HEK293 (cell line): Measurements from ENCODE around the gene DNER.

Source experiments
- ZBTB1 ChIP-seq: fragments of 450-650 bp; formaldehyde crosslinking; IDR thresholded peaks from 2 replicates; pipeline ENCODE4 v1.5.1; 2016; ENCODE audit warnings: missing biosample characterization, missing genetic modification characterization
- ZNF24 ChIP-seq: fragments of 450-650 bp; formaldehyde crosslinking; IDR thresholded peaks from 2 replicates; pipeline ENCODE4 v1.5.1; 2016; ENCODE audit warnings: missing biosample characterization, missing genetic modification characterization
- ZNF530 ChIP-seq: fragments of 450-650 bp; formaldehyde crosslinking; IDR thresholded peaks from 2 replicates; pipeline ENCODE4 v1.5.1; 2016; ENCODE audit warnings: low read depth, missing biosample characterization, missing genetic modification characterization
- ZNF792 ChIP-seq: fragments of 450-650 bp; formaldehyde crosslinking; IDR thresholded peaks from 2 replicates; pipeline ENCODE4 v1.5.1; 2016; ENCODE audit warnings: missing biosample characterization, missing genetic modification characterization
- ZSCAN23 ChIP-seq: fragments of 450-650 bp; formaldehyde crosslinking; IDR thresholded peaks from 2 replicates; pipeline ENCODE4 v1.5.1; 2016; ENCODE audit warnings: missing biosample characterization, missing genetic modification characterization
- TF ChIP-seq, protein P1 (sequence below): fragments of 450-650 bp; formaldehyde crosslinking; IDR thresholded peaks from 2 replicates; pipeline ENCODE4 v1.5.1; 2016; ENCODE audit warnings: missing biosample characterization, missing genetic modification characterization
- TF ChIP-seq, protein P2 (sequence below): fragments of 450-650 bp; IDR thresholded peaks from 2 replicates; pipeline ENCODE4 v1.5.1; 2018; ENCODE audit warnings: missing biosample characterization, mild to moderate bottlenecking, missing genetic modification characterization
- TF ChIP-seq, protein P3 (sequence below): fragments of 450-650 bp; formaldehyde crosslinking; IDR thresholded peaks from 2 replicates; pipeline ENCODE4 v1.5.1; 2016; ENCODE audit warnings: missing biosample characterization, missing genetic modification characterization, low read depth

DNA sequence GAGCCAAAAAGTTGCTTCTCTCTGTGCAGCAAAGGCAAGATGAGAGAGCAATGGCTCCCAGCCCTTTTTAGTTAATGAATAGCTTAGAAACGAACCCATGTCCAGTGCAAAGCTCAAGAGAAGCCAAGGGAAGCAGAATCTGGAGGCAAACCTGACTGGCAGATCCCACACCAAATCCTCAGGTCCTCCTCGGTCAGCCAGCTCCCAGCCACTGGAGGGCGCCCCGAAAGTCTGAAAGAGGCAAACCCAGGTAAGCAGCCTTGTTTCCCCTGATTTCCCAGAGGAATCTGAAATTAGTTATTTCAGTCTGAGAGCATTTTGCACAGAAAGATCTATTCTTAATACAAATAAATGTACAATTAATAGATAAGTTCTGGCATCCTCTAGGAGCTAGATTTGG lies 372.0 kb downstream of the DNER start:
- TF ChIP-seq ZNF24 (tag by site-specific recombination) (no peak), ZNF792 (no peak), ZBTB1 (no peak), ZSCAN23 (tag by site-specific recombination) (no peak), ZNF530 (no peak)
- TF ChIP-seq, protein P1, sequence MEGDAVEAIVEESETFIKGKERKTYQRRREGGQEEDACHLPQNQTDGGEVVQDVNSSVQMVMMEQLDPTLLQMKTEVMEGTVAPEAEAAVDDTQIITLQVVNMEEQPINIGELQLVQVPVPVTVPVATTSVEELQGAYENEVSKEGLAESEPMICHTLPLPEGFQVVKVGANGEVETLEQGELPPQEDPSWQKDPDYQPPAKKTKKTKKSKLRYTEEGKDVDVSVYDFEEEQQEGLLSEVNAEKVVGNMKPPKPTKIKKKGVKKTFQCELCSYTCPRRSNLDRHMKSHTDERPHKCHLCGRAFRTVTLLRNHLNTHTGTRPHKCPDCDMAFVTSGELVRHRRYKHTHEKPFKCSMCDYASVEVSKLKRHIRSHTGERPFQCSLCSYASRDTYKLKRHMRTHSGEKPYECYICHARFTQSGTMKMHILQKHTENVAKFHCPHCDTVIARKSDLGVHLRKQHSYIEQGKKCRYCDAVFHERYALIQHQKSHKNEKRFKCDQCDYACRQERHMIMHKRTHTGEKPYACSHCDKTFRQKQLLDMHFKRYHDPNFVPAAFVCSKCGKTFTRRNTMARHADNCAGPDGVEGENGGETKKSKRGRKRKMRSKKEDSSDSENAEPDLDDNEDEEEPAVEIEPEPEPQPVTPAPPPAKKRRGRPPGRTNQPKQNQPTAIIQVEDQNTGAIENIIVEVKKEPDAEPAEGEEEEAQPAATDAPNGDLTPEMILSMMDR (tag by site-specific recombination), result no peak
- TF ChIP-seq, protein P2, sequence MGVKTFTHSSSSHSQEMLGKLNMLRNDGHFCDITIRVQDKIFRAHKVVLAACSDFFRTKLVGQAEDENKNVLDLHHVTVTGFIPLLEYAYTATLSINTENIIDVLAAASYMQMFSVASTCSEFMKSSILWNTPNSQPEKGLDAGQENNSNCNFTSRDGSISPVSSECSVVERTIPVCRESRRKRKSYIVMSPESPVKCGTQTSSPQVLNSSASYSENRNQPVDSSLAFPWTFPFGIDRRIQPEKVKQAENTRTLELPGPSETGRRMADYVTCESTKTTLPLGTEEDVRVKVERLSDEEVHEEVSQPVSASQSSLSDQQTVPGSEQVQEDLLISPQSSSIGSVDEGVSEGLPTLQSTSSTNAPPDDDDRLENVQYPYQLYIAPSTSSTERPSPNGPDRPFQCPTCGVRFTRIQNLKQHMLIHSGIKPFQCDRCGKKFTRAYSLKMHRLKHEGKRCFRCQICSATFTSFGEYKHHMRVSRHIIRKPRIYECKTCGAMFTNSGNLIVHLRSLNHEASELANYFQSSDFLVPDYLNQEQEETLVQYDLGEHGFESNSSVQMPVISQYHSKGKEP (tag by site-specific recombination), result no peak
- TF ChIP-seq, protein P3, sequence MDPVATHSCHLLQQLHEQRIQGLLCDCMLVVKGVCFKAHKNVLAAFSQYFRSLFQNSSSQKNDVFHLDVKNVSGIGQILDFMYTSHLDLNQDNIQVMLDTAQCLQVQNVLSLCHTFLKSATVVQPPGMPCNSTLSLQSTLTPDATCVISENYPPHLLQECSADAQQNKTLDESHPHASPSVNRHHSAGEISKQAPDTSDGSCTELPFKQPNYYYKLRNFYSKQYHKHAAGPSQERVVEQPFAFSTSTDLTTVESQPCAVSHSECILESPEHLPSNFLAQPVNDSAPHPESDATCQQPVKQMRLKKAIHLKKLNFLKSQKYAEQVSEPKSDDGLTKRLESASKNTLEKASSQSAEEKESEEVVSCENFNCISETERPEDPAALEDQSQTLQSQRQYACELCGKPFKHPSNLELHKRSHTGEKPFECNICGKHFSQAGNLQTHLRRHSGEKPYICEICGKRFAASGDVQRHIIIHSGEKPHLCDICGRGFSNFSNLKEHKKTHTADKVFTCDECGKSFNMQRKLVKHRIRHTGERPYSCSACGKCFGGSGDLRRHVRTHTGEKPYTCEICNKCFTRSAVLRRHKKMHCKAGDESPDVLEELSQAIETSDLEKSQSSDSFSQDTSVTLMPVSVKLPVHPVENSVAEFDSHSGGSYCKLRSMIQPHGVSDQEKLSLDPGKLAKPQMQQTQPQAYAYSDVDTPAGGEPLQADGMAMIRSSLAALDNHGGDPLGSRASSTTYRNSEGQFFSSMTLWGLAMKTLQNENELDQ, result no peak
